Mammary epithelial cell (primary cell): Measurements from ENCODE around the gene MTHFD2L.
"Not testable (repeated sequence)": the region's sequence is repeated elsewhere in the genome, so short reads cannot be mapped to it uniquely, and the experiment has no call there.

Experiments
- EZH2 ChIP-seq: IDR thresholded peaks from 2 replicates; pipeline ENCODE4 v1.6.1; 2012; ENCODE audit warnings: low read length, inconsistent platforms, borderline replicate concordance
- TF ChIP-seq, protein P1 (sequence below), 2 donors: IDR thresholded peaks in 1 of 2; conservative IDR thresholded peaks in 1 of 2; 2 replicates each; pipeline ENCODE4 v1.5.1; 2011 to 2012; ENCODE audit warnings: inconsistent platforms in 2 of 2, low read length in 2 of 2, mild to moderate bottlenecking in 2 of 2, control low read depth in 1 of 2, low read depth in 1 of 2; ENCODE audit not compliant: insufficient read depth in 1 of 2; ENCODE audit errors: extremely low read depth in 1 of 2

GRCh38 chr4:74215236-74215635, 57.3 kb downstream of the MTHFD2L start:
- TF ChIP-seq EZH2, result not testable (repeated sequence)
- TF ChIP-seq, protein P1, sequence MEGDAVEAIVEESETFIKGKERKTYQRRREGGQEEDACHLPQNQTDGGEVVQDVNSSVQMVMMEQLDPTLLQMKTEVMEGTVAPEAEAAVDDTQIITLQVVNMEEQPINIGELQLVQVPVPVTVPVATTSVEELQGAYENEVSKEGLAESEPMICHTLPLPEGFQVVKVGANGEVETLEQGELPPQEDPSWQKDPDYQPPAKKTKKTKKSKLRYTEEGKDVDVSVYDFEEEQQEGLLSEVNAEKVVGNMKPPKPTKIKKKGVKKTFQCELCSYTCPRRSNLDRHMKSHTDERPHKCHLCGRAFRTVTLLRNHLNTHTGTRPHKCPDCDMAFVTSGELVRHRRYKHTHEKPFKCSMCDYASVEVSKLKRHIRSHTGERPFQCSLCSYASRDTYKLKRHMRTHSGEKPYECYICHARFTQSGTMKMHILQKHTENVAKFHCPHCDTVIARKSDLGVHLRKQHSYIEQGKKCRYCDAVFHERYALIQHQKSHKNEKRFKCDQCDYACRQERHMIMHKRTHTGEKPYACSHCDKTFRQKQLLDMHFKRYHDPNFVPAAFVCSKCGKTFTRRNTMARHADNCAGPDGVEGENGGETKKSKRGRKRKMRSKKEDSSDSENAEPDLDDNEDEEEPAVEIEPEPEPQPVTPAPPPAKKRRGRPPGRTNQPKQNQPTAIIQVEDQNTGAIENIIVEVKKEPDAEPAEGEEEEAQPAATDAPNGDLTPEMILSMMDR (conservative IDR thresholded peaks at IDR 0.05 in 1 of 2, IDR thresholded peaks at IDR 0.05 in 1 of 2; ENCODE audit: extremely low read depth in 1 of 2, insufficient read depth in 1 of 2, low read depth in 1 of 2, low read length in 2 of 2), result not testable (repeated sequence)
